ENCODE results near the gene ETV5.
"Not testable (repeated sequence)": the region's sequence is repeated elsewhere in the genome, so short reads cannot be mapped to it uniquely, and the experiment has no call there.

DNA sequence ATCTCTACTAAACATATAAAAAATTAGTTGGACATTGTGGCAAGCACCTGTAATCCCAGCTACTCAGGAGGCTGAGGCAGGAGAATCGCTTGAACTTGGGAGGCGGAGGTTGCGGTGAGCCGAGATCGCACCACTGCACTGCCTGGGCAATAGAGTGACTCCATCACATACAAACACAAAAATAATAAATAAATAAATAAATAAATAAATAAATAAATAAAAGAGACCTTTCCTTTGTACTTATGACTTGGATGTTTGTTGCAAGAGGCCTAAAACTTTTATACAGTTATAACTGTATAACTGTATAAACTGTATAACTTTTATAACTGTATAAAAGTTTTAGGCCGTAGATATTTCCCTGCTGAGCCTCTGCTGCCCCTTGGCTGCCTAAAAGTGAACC, 87.6 kb downstream of the ETV5 start:
- TF ChIP-seq, protein P1, sequence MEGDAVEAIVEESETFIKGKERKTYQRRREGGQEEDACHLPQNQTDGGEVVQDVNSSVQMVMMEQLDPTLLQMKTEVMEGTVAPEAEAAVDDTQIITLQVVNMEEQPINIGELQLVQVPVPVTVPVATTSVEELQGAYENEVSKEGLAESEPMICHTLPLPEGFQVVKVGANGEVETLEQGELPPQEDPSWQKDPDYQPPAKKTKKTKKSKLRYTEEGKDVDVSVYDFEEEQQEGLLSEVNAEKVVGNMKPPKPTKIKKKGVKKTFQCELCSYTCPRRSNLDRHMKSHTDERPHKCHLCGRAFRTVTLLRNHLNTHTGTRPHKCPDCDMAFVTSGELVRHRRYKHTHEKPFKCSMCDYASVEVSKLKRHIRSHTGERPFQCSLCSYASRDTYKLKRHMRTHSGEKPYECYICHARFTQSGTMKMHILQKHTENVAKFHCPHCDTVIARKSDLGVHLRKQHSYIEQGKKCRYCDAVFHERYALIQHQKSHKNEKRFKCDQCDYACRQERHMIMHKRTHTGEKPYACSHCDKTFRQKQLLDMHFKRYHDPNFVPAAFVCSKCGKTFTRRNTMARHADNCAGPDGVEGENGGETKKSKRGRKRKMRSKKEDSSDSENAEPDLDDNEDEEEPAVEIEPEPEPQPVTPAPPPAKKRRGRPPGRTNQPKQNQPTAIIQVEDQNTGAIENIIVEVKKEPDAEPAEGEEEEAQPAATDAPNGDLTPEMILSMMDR (IDR thresholded peaks at IDR 0.05), result not testable (repeated sequence)
- not testable (repeated sequence) for TF ChIP-seq POLR2A (IDR thresholded peaks at IDR 0.05)
